ENCODE measurements around the gene PARD6B.
"Not testable (repeated sequence)": the region's sequence is repeated elsewhere in the genome, so short reads cannot be mapped to it uniquely, and the experiment has no call there.

DNA sequence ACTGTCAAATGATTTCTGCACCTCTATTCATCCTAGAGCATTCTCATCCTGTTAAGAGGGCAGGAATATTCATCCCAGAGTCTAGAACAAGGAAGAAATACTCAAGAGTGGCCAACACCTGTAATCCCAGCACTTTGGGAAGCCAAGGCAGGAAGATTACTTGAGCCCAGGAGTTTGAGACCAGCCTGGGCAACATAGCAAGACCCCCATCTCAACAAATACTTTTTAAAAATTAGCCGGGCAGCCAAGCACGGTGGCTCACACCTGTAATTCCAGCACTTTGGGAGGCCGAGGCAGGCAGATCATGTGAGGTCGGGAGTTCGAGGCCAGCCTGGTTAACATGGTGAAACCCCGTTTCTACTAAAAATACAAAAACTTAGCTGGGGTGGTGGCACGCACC is 33.1 kb upstream of the PARD6B start:
- TF ChIP-seq, protein P1, sequence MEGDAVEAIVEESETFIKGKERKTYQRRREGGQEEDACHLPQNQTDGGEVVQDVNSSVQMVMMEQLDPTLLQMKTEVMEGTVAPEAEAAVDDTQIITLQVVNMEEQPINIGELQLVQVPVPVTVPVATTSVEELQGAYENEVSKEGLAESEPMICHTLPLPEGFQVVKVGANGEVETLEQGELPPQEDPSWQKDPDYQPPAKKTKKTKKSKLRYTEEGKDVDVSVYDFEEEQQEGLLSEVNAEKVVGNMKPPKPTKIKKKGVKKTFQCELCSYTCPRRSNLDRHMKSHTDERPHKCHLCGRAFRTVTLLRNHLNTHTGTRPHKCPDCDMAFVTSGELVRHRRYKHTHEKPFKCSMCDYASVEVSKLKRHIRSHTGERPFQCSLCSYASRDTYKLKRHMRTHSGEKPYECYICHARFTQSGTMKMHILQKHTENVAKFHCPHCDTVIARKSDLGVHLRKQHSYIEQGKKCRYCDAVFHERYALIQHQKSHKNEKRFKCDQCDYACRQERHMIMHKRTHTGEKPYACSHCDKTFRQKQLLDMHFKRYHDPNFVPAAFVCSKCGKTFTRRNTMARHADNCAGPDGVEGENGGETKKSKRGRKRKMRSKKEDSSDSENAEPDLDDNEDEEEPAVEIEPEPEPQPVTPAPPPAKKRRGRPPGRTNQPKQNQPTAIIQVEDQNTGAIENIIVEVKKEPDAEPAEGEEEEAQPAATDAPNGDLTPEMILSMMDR (IDR thresholded peaks at IDR 0.05 in 4 of 5, conservative IDR thresholded peaks at IDR 0.05 in 1 of 5) = not testable (repeated sequence)
- not testable (repeated sequence) for TF ChIP-seq POLR2A (IDR thresholded peaks at IDR 0.05)

Measured in gastrocnemius medialis (tissue), 4 donors.